ENCODE data around the gene ADAMTSL4. TPM values are rescaled to one million over a fixed set of nuclear protein-coding genes. Genes with fewer than 3 reads are reported as not detected.

Gene ADAMTSL4
- total and polyA plus RNA-seq, 2 of the 8 experiments (the other 6 are each of a cell fraction or from before 2014, with no cell fraction given), result 4.2 to 5.4 TPM

- peaks cover 29 to 37% of the 10 kb centered on the region in 2 experiments for H4K20me1 ChIP-seq (replicated peaks in 1 of 2; ENCODE audit: control insufficient read depth in 1 of 2, insufficient read depth in 2 of 2, low read length in 2 of 2)
- peak overlapping the region; percentile 72 to 78; a peak in 3 of 4 replicates for H3K4me2 ChIP-seq (ENCODE audit: insufficient read depth in 1 of 2, low read depth in 2 of 2, low read length in 2 of 2)
- FAIRE-seq, result no peak
- H3K4me1 ChIP-seq (replicated peaks in 1 of 4; ENCODE audit: control insufficient read depth in 3 of 4, insufficient read depth in 4 of 4, low read length in 3 of 4), result peaks cover 5 to 23% (median 14%) of the 10 kb centered on the region in 4 experiments; a peak in 6 of 7 replicates
- no peak overlapping the region for H3K4ac ChIP-seq (replicated peaks; ENCODE audit: insufficient read length, low read depth, low read length)
- H2BK20ac ChIP-seq (ENCODE audit: low read length), result no peak overlapping the region
- no peak overlapping the region for H2AFZ ChIP-seq (ENCODE audit: low read length)
- H3K23me2 ChIP-seq (ENCODE audit: low read depth, low read length), result peaks cover 9% of the 10 kb centered on the region; the same call in 1 of the 2 replicates
- POLR2A ChIA-PET (ENCODE audit: partially characterized antibody), result interaction anchor here (1.3 to 43.7 kb wide), 6 partner anchors 11 to 80 kb away, joined by 3 to 1380 read pairs (median 12); partner anchors contain the start of genes ADAMTSL4 and ENSA
- no peaks in the 10 kb centered on the region for H3K9me3 ChIP-seq (ENCODE audit: insufficient read depth in 2 of 2, low read depth in 1 of 2, low read length in 1 of 2)
- H3K36me3 ChIP-seq (ENCODE audit: control insufficient read depth in 2 of 4, insufficient read depth in 4 of 4, low read length in 3 of 4), result peaks cover 27 to 72% (median 43%) of the 10 kb centered on the region in 4 experiments
- 92% methylated on average over 6 of the region's 6 CpGs; no CpG with 5 or more reads in 1 of the 2 experiments for WGBS, 2 experiments (ENCODE audit: extremely low coverage in 1 of 2, insufficient coverage in 1 of 2, insufficient read length in 1 of 2, insufficient replicate concordance in 2 of 2, low coverage in 1 of 2, low lambda C conversion rate in 2 of 2, missing lambda C conversion rate in 1 of 2)
- H3K56ac ChIP-seq (replicated peaks; ENCODE audit: insufficient read length, low read depth, low read length), result no peak overlapping the region
- CTCF ChIA-PET (ENCODE audit: partially characterized antibody), result interaction anchor here (0.7 to 2.7 kb wide), 4 partner anchors 13 to 48 kb away, joined by 3 to 16 read pairs (median 4); no protein-coding TSS in a partner anchor
- H3K27ac ChIP-seq (ENCODE audit: low read depth, low read length), result no peak overlapping the region
- no peaks in the 10 kb centered on the region for H3K27me3 ChIP-seq (replicated peaks in 1 of 4; ENCODE audit: control insufficient read depth in 3 of 4, extremely low read depth in 1 of 4, insufficient read depth in 3 of 4, low read length in 3 of 4)
- H3K4me3 ChIP-seq (ENCODE audit: extremely low read depth in 1 of 4, insufficient read depth in 2 of 4, low read depth in 3 of 4, low read length in 4 of 4), result peak overlapping the region in 1 of 4 experiments; percentile 100; a peak in 3 of 8 replicates
- no peak overlapping the region for H3K18ac ChIP-seq (ENCODE audit: extremely low read depth, low read length)
- H4K8ac ChIP-seq (ENCODE audit: extremely low read depth, insufficient read depth, low read length), result no peak overlapping the region
- H3K79me1 ChIP-seq (ENCODE audit: low read depth, low read length), result peaks cover 2% of the 10 kb centered on the region
- H3K9ac ChIP-seq (replicated peaks in 1 of 4; ENCODE audit: extremely low read depth in 1 of 4, low read depth in 3 of 4, low read length in 3 of 4), result peak overlapping the region in 2 of 4 experiments; percentile 3 to 43; a peak in 3 of 7 replicates
- no peak overlapping the region for H4K91ac ChIP-seq (replicated peaks; ENCODE audit: insufficient read length, low read length)
- H2BK120ac ChIP-seq (replicated peaks; ENCODE audit: low read depth, low read length), result no peak overlapping the region
- no peak overlapping the region for H4K5ac ChIP-seq (ENCODE audit: insufficient read length, low read depth, low read length)
- DNase-seq (ENCODE audit: low read depth in 1 of 2, low spot score in 2 of 2), result no peak
- H2AK5ac ChIP-seq (ENCODE audit: low read depth, low read length), result no peak overlapping the region
- no peak overlapping the region for H2BK15ac ChIP-seq (ENCODE audit: low read length)
- H3K14ac ChIP-seq (ENCODE audit: insufficient read length), result no peak overlapping the region
- 0 out of 2 replicates have a peak overlapping the region, but pooled peaks have one; percentile 10 for H2BK5ac ChIP-seq (ENCODE audit: low read depth, low read length)
- H2BK12ac ChIP-seq (ENCODE audit: low read depth, low read length), result no peak overlapping the region
- TF ChIP-seq CHD2 (IDR thresholded peaks at IDR 0.05; ENCODE audit: low read length) (no peak), POLR2AphosphoS5 (IDR thresholded peaks at IDR 0.05; ENCODE audit: low read depth, low read length) (peak; percentile 80), JUN (IDR thresholded peaks at IDR 0.05; ENCODE audit: low read depth, low read length) (no peak), EZH2 (IDR thresholded peaks at IDR 0.05; ENCODE audit: low read depth, low read length, severe bottlenecking) (no peak), POLR2A (IDR thresholded peaks at IDR 0.05; ENCODE audit: control extremely low read depth in 1 of 2, low read depth in 2 of 2, low read length in 2 of 2) (peak; percentile 73 to 74), SP1 (IDR thresholded peaks at IDR 0.05; ENCODE audit: low read depth, low read length) (0 out of 2 replicates have a peak, but pooled peaks have one; percentile 3)
- peaks cover 38 to 87% of the 10 kb centered on the region in 2 experiments for H3K79me2 ChIP-seq (ENCODE audit: control insufficient read depth in 1 of 2, insufficient read depth in 2 of 2, low read length in 2 of 2)
- no peak overlapping the region for H3K23ac ChIP-seq (ENCODE audit: insufficient read length)
Observed at GRCh38 chr1:150574260-150575071, 25.3 kb downstream of the ADAMTSL4 start.
